Glutamatergic neuron (in vitro differentiated cells): Measurements from ENCODE around the gene CNIH2. TPM values are rescaled to one million over a fixed set of nuclear protein-coding genes. Genes with fewer than 3 reads are reported as not detected.

Experiments used
- DNase-seq: peaks from one replicate; pipeline ENCODE4 v3.0.0; 2022
- H3K27ac Mint-ChIP-seq: one replicate; pipeline ENCODE4 v1.8.0; 2020; ENCODE audit warnings: mild to moderate bottlenecking, mixed read lengths, inconsistent platforms; ENCODE audit not compliant: unreplicated experiment
- H3K27me3 Mint-ChIP-seq: one replicate; pipeline ENCODE4 v1.8.0; 2020; ENCODE audit warnings: mild to moderate bottlenecking, moderate library complexity, mixed read lengths, inconsistent platforms; ENCODE audit not compliant: unreplicated experiment
- H3K36me3 Mint-ChIP-seq: one replicate; pipeline ENCODE4 v1.8.0; 2020; ENCODE audit warnings: mild to moderate bottlenecking, mixed read lengths, inconsistent platforms; ENCODE audit not compliant: unreplicated experiment
- H3K4me1 Mint-ChIP-seq: one replicate; pipeline ENCODE4 v1.8.0; 2020; ENCODE audit warnings: mild to moderate bottlenecking, low read depth, mixed read lengths, inconsistent platforms; ENCODE audit not compliant: unreplicated experiment
- H3K4me3 Mint-ChIP-seq: one replicate; pipeline ENCODE4 v1.8.0; 2020; ENCODE audit warnings: mild to moderate bottlenecking, mixed read lengths, inconsistent platforms; ENCODE audit not compliant: unreplicated experiment
- H3K9me3 Mint-ChIP-seq: one replicate; pipeline ENCODE4 v1.8.0; 2020; ENCODE audit warnings: mild to moderate bottlenecking, moderate library complexity, mixed read lengths, inconsistent platforms; ENCODE audit not compliant: unreplicated experiment
- CTCF ChIP-seq: fragments of 200-600 bp; sonication (generic); IDR thresholded peaks from one replicate; pipeline ENCODE4 v1.5.0; 2021; ENCODE audit not compliant: partially characterized antibody, unreplicated experiment
- total RNA-seq: library from RNA; stranded (reverse); fragmentation: NEBNext Ultra II Directional; extraction: Animal tissue kit (Norgen Biotek cat#: 25700); gene quantifications from one replicate; pipeline ENCODE4 v1.2.1, GENCODE V29; 2021; ENCODE audit not compliant: unreplicated experiment

Gene CNIH2
- total RNA-seq, 1 donor from 2014 or later, result 61.3 TPM

GRCh38 chr11:66326261-66327111 lies 48.5 kb downstream of the CNIH2 start:
- DNase-seq, result peak; percentile 34
- H3K9me3 Mint-ChIP-seq, result peaks cover 19% of the 10 kb centered on the region
- H3K27ac Mint-ChIP-seq, result peak overlapping the region; percentile 23
- H3K27me3 Mint-ChIP-seq, result peaks cover 26% of the 10 kb centered on the region
- TF ChIP-seq CTCF, result no peak
- no peaks in the 10 kb centered on the region for H3K36me3 Mint-ChIP-seq
- no peak overlapping the region for H3K4me3 Mint-ChIP-seq
- peaks cover 26% of the 10 kb centered on the region for H3K4me1 Mint-ChIP-seq

GRCh38 chr11:66327171-66328030 lies 49.4 kb downstream of the CNIH2 start:
- peaks cover 19% of the 10 kb centered on the region for H3K9me3 Mint-ChIP-seq
- H3K27me3 Mint-ChIP-seq, result peaks cover 26% of the 10 kb centered on the region
- peak overlapping the region; percentile 59 for H3K27ac Mint-ChIP-seq
- no peak for DNase-seq
- H3K4me3 Mint-ChIP-seq, result peak overlapping the region; percentile 56
- no peaks in the 10 kb centered on the region for H3K36me3 Mint-ChIP-seq
- no peak for TF ChIP-seq CTCF
- H3K4me1 Mint-ChIP-seq, result peaks cover 26% of the 10 kb centered on the region

- Mint-ChIP-seq H3K27me3 (peaks cover 26% of the 10 kb centered on the region), H3K4me1 (peaks cover 26% of the 10 kb centered on the region), H3K9me3 (peaks cover 19% of the 10 kb centered on the region), H3K27ac (no peak overlapping the region), H3K4me3 (no peak overlapping the region), H3K36me3 (no peaks in the 10 kb centered on the region)
- DNase-seq, result no peak
- no peak for TF ChIP-seq CTCF
Observed at GRCh38 chr11:66328031-66328301, 50.0 kb downstream of the CNIH2 start.

- Mint-ChIP-seq H3K27ac (peak overlapping the region; percentile 38), H3K4me1 (peaks cover 24% of the 10 kb centered on the region), H3K4me3 (no peak overlapping the region), H3K36me3 (no peaks in the 10 kb centered on the region), H3K9me3 (peaks cover 16% of the 10 kb centered on the region), H3K27me3 (peaks cover 21% of the 10 kb centered on the region)
- DNase-seq, result peak; percentile 82
- peak; percentile 98 for TF ChIP-seq CTCF
Observed at GRCh38 chr11:66328302-66329144, 50.5 kb downstream of the CNIH2 start.
